CD14-positive monocyte (primary cell): Measurements from ENCODE around the gene SLC38A1. TPM values are rescaled to one million over a fixed set of nuclear protein-coding genes. Genes with fewer than 3 reads are reported as not detected.

ENCODE experiments used
- DNase-seq, 3 donors: peaks; one replicate each; pipeline ENCODE4 v3.0.0-alpha.2; 2011 to 2022
- H2AFZ ChIP-seq: 2 replicates; pipeline ENCODE4 v1.6.0; 2012; ENCODE audit warnings: mild to moderate bottlenecking, low read depth, low read length, inconsistent platforms; ENCODE audit not compliant: insufficient read depth, poor library complexity, severe bottlenecking
- H3K27ac ChIP-seq, 2 donors: 1 replicate in 1 of 2; 2 replicates in 1 of 2; pipeline ENCODE4 v1.5.1; 2012 to 2013; ENCODE audit warnings: low read length in 2 of 2, control low read depth in 1 of 2, inconsistent platforms in 1 of 2, low read depth in 1 of 2, mild to moderate bottlenecking in 1 of 2
- H3K27me3 ChIP-seq, 2 donors: one replicate each; pipeline versions ENCODE4 v1.6.0 to v1.6.1; 2011 to 2013; ENCODE audit warnings: low read length in 2 of 2; ENCODE audit not compliant: control insufficient read depth in 2 of 2, insufficient read depth in 2 of 2
- H3K36me3 ChIP-seq, 2 donors: replicated peaks in 1 of 2; 1 replicate in 1 of 2; 2 replicates in 1 of 2; pipeline versions ENCODE4 v1.5.1 to v1.6.1; 2012 to 2013; ENCODE audit warnings: low read length in 2 of 2, control low read depth in 1 of 2, inconsistent platforms in 1 of 2, mild to moderate bottlenecking in 1 of 2; ENCODE audit not compliant: insufficient read depth in 2 of 2, control insufficient read depth in 1 of 2
- H3K4me1 ChIP-seq, 2 donors: 1 replicate in 1 of 2; 2 replicates in 1 of 2; pipeline versions ENCODE4 v1.5.1 to v1.6.1; 2012 to 2013; ENCODE audit warnings: low read length in 2 of 2, control low read depth in 1 of 2, inconsistent platforms in 1 of 2, mild to moderate bottlenecking in 1 of 2, moderate library complexity in 1 of 2; ENCODE audit not compliant: insufficient read depth in 2 of 2, control insufficient read depth in 1 of 2
- H3K4me2 ChIP-seq: replicated peaks from 2 replicates; pipeline ENCODE3; 2012; ENCODE audit warnings: low read length, moderate library complexity, mild to moderate bottlenecking; ENCODE audit not compliant: poor library complexity, severe bottlenecking; ENCODE audit errors: extremely low read depth
- H3K4me3 ChIP-seq, 3 experiments: fragments of 200-600 bp in 1 of 3; sonication (generic) in 1 of 3; replicated peaks in 1 of 3; 1 replicate in 2 of 3; 2 replicates in 1 of 3; pipeline ENCODE4 v1.5.1; 2011 to 2013; ENCODE audit warnings: low read length in 3 of 3, mild to moderate bottlenecking in 3 of 3, control low read depth in 2 of 3, low read depth in 2 of 3, inconsistent platforms in 1 of 3, moderate library complexity in 1 of 3
- H3K79me2 ChIP-seq: 2 replicates; pipeline ENCODE4 v1.6.0; 2012; ENCODE audit warnings: mild to moderate bottlenecking, control low read depth, inconsistent platforms, low read length, moderate library complexity; ENCODE audit not compliant: insufficient read depth
- H3K9ac ChIP-seq: 2 replicates; pipeline ENCODE4 v1.6.0; 2017; ENCODE audit warnings: low read length, mild to moderate bottlenecking; ENCODE audit not compliant: insufficient read depth, poor library complexity, severe bottlenecking
- H3K9me3 ChIP-seq, 2 donors: replicated peaks in 1 of 2; 1 replicate in 1 of 2; 2 replicates in 1 of 2; pipeline versions ENCODE4 v1.5.1 to v1.6.1; 2012 to 2013; ENCODE audit warnings: low read length in 2 of 2, control low read depth in 1 of 2; ENCODE audit not compliant: control insufficient read depth in 1 of 2, insufficient read depth in 1 of 2
- H4K20me1 ChIP-seq: 2 replicates; pipeline ENCODE4 v1.6.0; 2012; ENCODE audit warnings: mild to moderate bottlenecking, low read length, control low read depth, moderate library complexity; ENCODE audit not compliant: insufficient read depth
- H3K27ac Mint-ChIP-seq, 7 donors: one replicate each; pipeline ENCODE4 v1.8.0; 2020; ENCODE audit warnings: mild to moderate bottlenecking in 7 of 7, mixed read lengths in 7 of 7, moderate library complexity in 6 of 7, inconsistent platforms in 2 of 7
- H3K27me3 Mint-ChIP-seq, 3 donors: one replicate each; pipeline ENCODE4 v1.8.0; 2021 to 2022; ENCODE audit warnings: low read depth in 3 of 3, mild to moderate bottlenecking in 3 of 3, mixed read lengths in 3 of 3, moderate library complexity in 3 of 3, inconsistent platforms in 1 of 3
- H3K36me3 Mint-ChIP-seq, 2 donors: one replicate each; pipeline ENCODE4 v1.8.0; 2020; ENCODE audit warnings: mixed read lengths in 2 of 2, inconsistent platforms in 1 of 2, mild to moderate bottlenecking in 1 of 2
- H3K4me1 Mint-ChIP-seq: one replicate; pipeline ENCODE4 v1.8.0; 2020; ENCODE audit warnings: mild to moderate bottlenecking, mixed read lengths
- H3K4me3 Mint-ChIP-seq, 2 donors: one replicate each; pipeline ENCODE4 v1.8.0; 2020; ENCODE audit warnings: mild to moderate bottlenecking in 2 of 2, mixed read lengths in 2 of 2, moderate library complexity in 1 of 2
- H3K9me3 Mint-ChIP-seq, 7 donors: one replicate each; pipeline ENCODE4 v1.8.0; 2020 to 2022; ENCODE audit warnings: mixed read lengths in 7 of 7, mild to moderate bottlenecking in 6 of 7, moderate library complexity in 6 of 7, inconsistent platforms in 2 of 7
- CTCF ChIP-seq: fragments of 200-600 bp; IDR thresholded peaks from one replicate; pipeline ENCODE4 v1.8.0; 2022; ENCODE audit warnings: antibody characterized with exemption, mild to moderate bottlenecking
- WGBS: methylation state at CpG from one replicate; pipeline ENCODE4 v1.1.5; 2013; ENCODE audit warnings: missing lambda C conversion rate; ENCODE audit not compliant: insufficient coverage; 5-methylcytosine and 5-hydroxymethylcytosine counted together
- intact Hi-C, 2 donors: fragments of 100-400 bp; cut with micrococcal nuclease; formaldehyde crosslinking; loops; one replicate each; pipeline versions ENCODE4 v1.15.0 to v1.15.1; 2023
- polyA plus RNA-seq, 3 donors: library from polyadenylated mRNA; depleted of rRNA in 1 of 3; unstranded in 2 of 3; stranded (reverse) in 1 of 3; fragments of 300-500 nt in 2 of 3; fragments of >200 nt in 1 of 3; fragmentation: Illumina TruSeq in 2 of 3; gene quantifications; 1 replicate in 2 of 3; 2 replicates in 1 of 3; pipeline ENCODE4 v1.2.3, GENCODE V29; 2012 to 2021

SLC38A1 gene
- polyA plus RNA-seq, 3 donors, result 0.92 to 1.9 (median 1.6) TPM

GRCh38 chr12:46134852-46135251, 134.0 kb downstream of the SLC38A1 start:
- H3K9ac ChIP-seq, result no peak overlapping the region
- no peak for DNase-seq
- no peaks in the 10 kb centered on the region for H3K9me3 Mint-ChIP-seq
- H3K4me1 ChIP-seq, result no peaks in the 10 kb centered on the region
- intact Hi-C loops, result no loop called here
- no peak overlapping the region for H3K4me3 Mint-ChIP-seq
- H3K27ac Mint-ChIP-seq, result no peak overlapping the region
- H3K27me3 ChIP-seq, result no peaks in the 10 kb centered on the region
- no peak overlapping the region for H2AFZ ChIP-seq
- no peak overlapping the region for H3K27ac ChIP-seq
- no peaks in the 10 kb centered on the region for H3K27me3 Mint-ChIP-seq
- no peaks in the 10 kb centered on the region for H3K36me3 ChIP-seq
- H3K4me3 ChIP-seq, result no peak overlapping the region
- no peak overlapping the region for H3K4me2 ChIP-seq
- no peak for TF ChIP-seq CTCF
- H3K4me1 Mint-ChIP-seq, result no peaks in the 10 kb centered on the region
- H4K20me1 ChIP-seq, result no peaks in the 10 kb centered on the region
- H3K36me3 Mint-ChIP-seq, result no peaks in the 10 kb centered on the region
- H3K79me2 ChIP-seq, result no peaks in the 10 kb centered on the region
- no peaks in the 10 kb centered on the region for H3K9me3 ChIP-seq

GRCh38 chr12:46134205-46134811, 134.5 kb downstream of the SLC38A1 start:
- Mint-ChIP-seq H3K27ac (peak overlapping the region in 1 of 7 donors; percentile 43), H3K9me3 (no peaks in the 10 kb centered on the region), H3K36me3 (no peaks in the 10 kb centered on the region), H3K4me3 (no peak overlapping the region), H3K4me1 (no peaks in the 10 kb centered on the region), H3K27me3 (no peaks in the 10 kb centered on the region)
- no peak overlapping the region for H3K27ac ChIP-seq
- TF ChIP-seq CTCF, result no peak
- 88% methylated on average over 1 of the region's 2 CpGs for WGBS
- no peak overlapping the region for H3K4me3 ChIP-seq
- H4K20me1 ChIP-seq, result no peaks in the 10 kb centered on the region
- intact Hi-C loops, result no loop called here
- no peaks in the 10 kb centered on the region for H3K36me3 ChIP-seq
- H3K27me3 ChIP-seq, result no peaks in the 10 kb centered on the region
- no peak overlapping the region for H2AFZ ChIP-seq
- H3K79me2 ChIP-seq, result no peaks in the 10 kb centered on the region
- no peak for DNase-seq
- H3K9ac ChIP-seq, result no peak overlapping the region
- H3K4me1 ChIP-seq, result no peaks in the 10 kb centered on the region
- H3K9me3 ChIP-seq, result no peaks in the 10 kb centered on the region
- no peak overlapping the region for H3K4me2 ChIP-seq
